GM12892 (cell line): ENCODE data around the gene VDR.

ENCODE experiments used
- POLR2A ChIP-seq: IDR thresholded peaks from 2 replicates; pipeline ENCODE4 v1.6.1; 2011; ENCODE audit warnings: low read depth, low read length, control low read depth
- POLR2AphosphoS5 ChIP-seq: IDR thresholded peaks from 2 replicates; pipeline ENCODE4 v1.6.1; 2011; ENCODE audit warnings: low read depth, low read length, control low read depth
- TAF1 ChIP-seq: IDR thresholded peaks from 2 replicates; pipeline ENCODE4 v1.6.1; 2011; ENCODE audit warnings: low read depth, mild to moderate bottlenecking, control low read depth, low read length, borderline replicate concordance

- TF ChIP-seq POLR2A (no peak), POLR2AphosphoS5 (no peak), TAF1 (no peak)
Measured at GRCh38 chr12:47828976-47829482, 75.8 kb downstream of the VDR start.
